ENCODE measurements around the gene IFNL2. TPM values are rescaled to one million over a fixed set of nuclear protein-coding genes. Genes with fewer than 3 reads are reported as not detected.

The IFNL2 gene
- total and polyA plus RNA-seq, 9 of the 15 experiments (the other 6 are each of a cell fraction or from before 2014, with no cell fraction given) = not detected

- TF ChIP-seq E2F6 (IDR thresholded peaks at IDR 0.05; ENCODE audit: borderline replicate concordance in 1 of 2, extremely low read depth in 1 of 2, insufficient read depth in 1 of 2, insufficient read length in 1 of 2, low read depth in 1 of 2, low read length in 1 of 2, poor library complexity in 1 of 2, severe bottlenecking in 1 of 2) (no peak), MECOM (CRISPR knock-in tag; IDR thresholded peaks at IDR 0.05) (no peak), ZNF586 (CRISPR knock-in tag; conservative IDR thresholded peaks at IDR 0.05) (no peak), TBL1XR1 (IDR thresholded peaks at IDR 0.05; ENCODE audit: low read length in 2 of 2) (no peak), TAF7 (tag; IDR thresholded peaks at IDR 0.05) (no peak), FOXM1 (IDR thresholded peaks at IDR 0.05; ENCODE audit: low read depth) (0 out of 2 replicates have a peak, but pooled peaks have one; percentile 36), FOXM1 (CRISPR knock-in tag; IDR thresholded peaks at IDR 0.05; ENCODE audit: low read depth) (no peak), HMGN3 (IDR thresholded peaks at IDR 0.05; ENCODE audit: borderline replicate concordance, extremely low read depth, insufficient read length, low read depth, low read length) (no peak), SRSF3 (IDR thresholded peaks at IDR 0.05; ENCODE audit: insufficient read depth, low read length) (no peak), ILF3 (IDR thresholded peaks at IDR 0.05; ENCODE audit: borderline replicate concordance) (no peak), LARP7 (IDR thresholded peaks at IDR 0.05) (no peak), POLR2AphosphoS2 (IDR thresholded peaks at IDR 0.05; ENCODE audit: low read length) (no peak), RBM14 (IDR thresholded peaks at IDR 0.05; ENCODE audit: borderline replicate concordance, insufficient read depth, low read depth, low read length) (no peak), RBM25 (IDR thresholded peaks at IDR 0.05; ENCODE audit: low read depth, low read length, severe bottlenecking) (no peak)
- TF ChIP-seq, protein P1, sequence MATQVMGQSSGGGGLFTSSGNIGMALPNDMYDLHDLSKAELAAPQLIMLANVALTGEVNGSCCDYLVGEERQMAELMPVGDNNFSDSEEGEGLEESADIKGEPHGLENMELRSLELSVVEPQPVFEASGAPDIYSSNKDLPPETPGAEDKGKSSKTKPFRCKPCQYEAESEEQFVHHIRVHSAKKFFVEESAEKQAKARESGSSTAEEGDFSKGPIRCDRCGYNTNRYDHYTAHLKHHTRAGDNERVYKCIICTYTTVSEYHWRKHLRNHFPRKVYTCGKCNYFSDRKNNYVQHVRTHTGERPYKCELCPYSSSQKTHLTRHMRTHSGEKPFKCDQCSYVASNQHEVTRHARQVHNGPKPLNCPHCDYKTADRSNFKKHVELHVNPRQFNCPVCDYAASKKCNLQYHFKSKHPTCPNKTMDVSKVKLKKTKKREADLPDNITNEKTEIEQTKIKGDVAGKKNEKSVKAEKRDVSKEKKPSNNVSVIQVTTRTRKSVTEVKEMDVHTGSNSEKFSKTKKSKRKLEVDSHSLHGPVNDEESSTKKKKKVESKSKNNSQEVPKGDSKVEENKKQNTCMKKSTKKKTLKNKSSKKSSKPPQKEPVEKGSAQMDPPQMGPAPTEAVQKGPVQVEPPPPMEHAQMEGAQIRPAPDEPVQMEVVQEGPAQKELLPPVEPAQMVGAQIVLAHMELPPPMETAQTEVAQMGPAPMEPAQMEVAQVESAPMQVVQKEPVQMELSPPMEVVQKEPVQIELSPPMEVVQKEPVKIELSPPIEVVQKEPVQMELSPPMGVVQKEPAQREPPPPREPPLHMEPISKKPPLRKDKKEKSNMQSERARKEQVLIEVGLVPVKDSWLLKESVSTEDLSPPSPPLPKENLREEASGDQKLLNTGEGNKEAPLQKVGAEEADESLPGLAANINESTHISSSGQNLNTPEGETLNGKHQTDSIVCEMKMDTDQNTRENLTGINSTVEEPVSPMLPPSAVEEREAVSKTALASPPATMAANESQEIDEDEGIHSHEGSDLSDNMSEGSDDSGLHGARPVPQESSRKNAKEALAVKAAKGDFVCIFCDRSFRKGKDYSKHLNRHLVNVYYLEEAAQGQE (IDR thresholded peaks at IDR 0.05; ENCODE audit: borderline replicate concordance) = peak; percentile 62
- TF ChIP-seq, protein P1 (CRISPR knock-in tag; IDR thresholded peaks at IDR 0.05; ENCODE audit: low read depth) = no peak
- TF ChIP-seq, protein P2, sequence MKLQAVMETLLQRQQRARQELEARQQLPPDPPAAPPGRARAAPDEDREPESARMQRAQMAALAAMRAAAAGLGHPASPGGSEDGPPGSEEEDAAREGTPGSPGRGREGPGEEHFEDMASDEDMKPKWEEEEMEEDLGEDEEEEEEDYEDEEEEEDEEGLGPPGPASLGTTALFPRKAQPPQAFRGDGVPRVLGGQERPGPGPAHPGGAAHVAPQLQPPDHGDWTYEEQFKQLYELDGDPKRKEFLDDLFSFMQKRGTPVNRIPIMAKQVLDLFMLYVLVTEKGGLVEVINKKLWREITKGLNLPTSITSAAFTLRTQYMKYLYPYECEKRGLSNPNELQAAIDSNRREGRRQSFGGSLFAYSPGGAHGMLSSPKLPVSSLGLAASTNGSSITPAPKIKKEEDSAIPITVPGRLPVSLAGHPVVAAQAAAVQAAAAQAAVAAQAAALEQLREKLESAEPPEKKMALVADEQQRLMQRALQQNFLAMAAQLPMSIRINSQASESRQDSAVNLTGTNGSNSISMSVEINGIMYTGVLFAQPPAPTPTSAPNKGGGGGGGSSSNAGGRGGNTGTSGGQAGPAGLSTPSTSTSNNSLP (IDR thresholded peaks at IDR 0.05; ENCODE audit: borderline replicate concordance, low read depth, low read length) = no peak
These were observed 40.5 kb downstream of the IFNL2 start (continued) for GRCh38 chr19:39308531-39309304.

Measured in K562 (cell line).